HepG2 (cell line): ENCODE results near the gene PIGW. TPM values are rescaled to one million over a fixed set of nuclear protein-coding genes. Genes with fewer than 3 reads are reported as not detected.

Experiments used
- ATF3 ChIP-seq: sonication (generic); formaldehyde crosslinking; IDR thresholded peaks from 2 replicates; pipeline ENCODE4 v1.4.0; 2020; ENCODE audit warnings: missing genetic modification reagents
- BRD4 ChIP-seq: sonication (generic); formaldehyde crosslinking; IDR thresholded peaks from 2 replicates; pipeline ENCODE4 v1.4.0; 2020; ENCODE audit warnings: missing genetic modification reagents
- CSRNP1 ChIP-seq: sonication (generic); formaldehyde crosslinking; IDR thresholded peaks from 2 replicates; pipeline ENCODE4 v1.8.1; 2023; ENCODE audit warnings: mild to moderate bottlenecking, missing genetic modification reagents
- FLYWCH1 ChIP-seq: sonication (generic); formaldehyde crosslinking; IDR thresholded peaks from 2 replicates; pipeline ENCODE4 v1.8.1; 2023; ENCODE audit warnings: mild to moderate bottlenecking, missing genetic modification reagents
- FOXJ3 ChIP-seq: sonication (generic); formaldehyde crosslinking; IDR thresholded peaks from 2 replicates; pipeline ENCODE4 v1.4.0; 2020; ENCODE audit warnings: missing genetic modification reagents, mild to moderate bottlenecking, borderline replicate concordance
- FOXP1 ChIP-seq, 2 experiments: fragments of 450-650 bp in 1 of 2; IDR thresholded peaks; 2 replicates each; pipeline ENCODE4 v1.6.1; 2017 to 2018; ENCODE audit warnings: antibody characterized with exemption in 1 of 2
- GLMP ChIP-seq: sonication (generic); formaldehyde crosslinking; IDR thresholded peaks from 2 replicates; pipeline ENCODE4 v1.9.0; 2021; ENCODE audit warnings: missing genetic modification reagents, mild to moderate bottlenecking, borderline replicate concordance
- HMG20A ChIP-seq: IDR thresholded peaks from 2 replicates; pipeline ENCODE4 v1.6.1; 2016; ENCODE audit warnings: borderline replicate concordance
- HNRNPH1 ChIP-seq: fragments of 200-400 bp; formaldehyde crosslinking; optimal IDR thresholded peaks from 2 replicates; pipeline ENCODE3; 2017; ENCODE audit warnings: mild to moderate bottlenecking, low read depth, low read length
- JDP2 ChIP-seq: sonication (generic); formaldehyde crosslinking; IDR thresholded peaks from 2 replicates; pipeline ENCODE4 v1.8.1; 2022; ENCODE audit warnings: missing genetic modification reagents, borderline replicate concordance
- KDM5A ChIP-seq: fragments of 200-600 bp; sonication (generic); IDR thresholded peaks from 2 replicates; pipeline ENCODE4 v1.7.0; 2018; ENCODE audit warnings: antibody characterized with exemption, mild to moderate bottlenecking, low read length, borderline replicate concordance
- MEIS2 ChIP-seq: sonication (generic); formaldehyde crosslinking; IDR thresholded peaks from 2 replicates; pipeline ENCODE4 v1.9.0; 2021; ENCODE audit warnings: mild to moderate bottlenecking, missing genetic modification reagents
- MIXL1 ChIP-seq: IDR thresholded peaks from 2 replicates; pipeline ENCODE4 v1.6.1; 2016
- MTERF4 ChIP-seq: sonication (generic); formaldehyde crosslinking; IDR thresholded peaks from 2 replicates; pipeline ENCODE4 v1.8.0; 2023; ENCODE audit warnings: mild to moderate bottlenecking, missing genetic modification reagents
- POLR2AphosphoS2 ChIP-seq: IDR thresholded peaks from 2 replicates; pipeline ENCODE4 v1.6.1; 2011; ENCODE audit warnings: low read depth, low read length, improper control_type of control experiment
- SAP130 ChIP-seq: IDR thresholded peaks from 2 replicates; pipeline ENCODE4 v1.6.1; 2016; ENCODE audit warnings: low read depth
- SETDB1 ChIP-seq: sonication (generic); formaldehyde crosslinking; IDR thresholded peaks from 2 replicates; pipeline ENCODE4 v1.5.1; 2020; ENCODE audit warnings: missing genetic modification reagents, mild to moderate bottlenecking, borderline replicate concordance
- SP4 ChIP-seq: sonication (generic); formaldehyde crosslinking; IDR thresholded peaks from 2 replicates; pipeline ENCODE4 v1.8.1; 2023; ENCODE audit warnings: mild to moderate bottlenecking, missing genetic modification reagents
- ZBTB8A ChIP-seq: sonication (generic); formaldehyde crosslinking; IDR thresholded peaks from 2 replicates; pipeline ENCODE4 v1.4.0; 2020; ENCODE audit warnings: mild to moderate bottlenecking, low read depth, missing genetic modification reagents, borderline replicate concordance
- ZC3H13 ChIP-seq: sonication (generic); formaldehyde crosslinking; IDR thresholded peaks from 2 replicates; pipeline ENCODE4 v1.8.1; 2023; ENCODE audit warnings: mild to moderate bottlenecking, missing genetic modification reagents, moderate library complexity
- ZFP82 ChIP-seq: sonication (generic); formaldehyde crosslinking; IDR thresholded peaks from 2 replicates; pipeline ENCODE4 v1.5.1; 2020; ENCODE audit warnings: mild to moderate bottlenecking, missing genetic modification reagents, borderline replicate concordance
- ZNF562 ChIP-seq: sonication (generic); formaldehyde crosslinking; IDR thresholded peaks from 2 replicates; pipeline ENCODE4 v1.8.0; 2022; ENCODE audit warnings: missing genetic modification reagents, borderline replicate concordance
- ZNF569 ChIP-seq: sonication (generic); formaldehyde crosslinking; IDR thresholded peaks from 2 replicates; pipeline ENCODE4 v1.5.0; 2020; ENCODE audit warnings: mild to moderate bottlenecking, missing genetic modification reagents, moderate library complexity, borderline replicate concordance
- ZNF746 ChIP-seq: sonication (generic); formaldehyde crosslinking; IDR thresholded peaks from 2 replicates; pipeline ENCODE4 v1.8.0; 2022; ENCODE audit warnings: mild to moderate bottlenecking, missing genetic modification reagents
- ZNF879 ChIP-seq: sonication (generic); formaldehyde crosslinking; IDR thresholded peaks from 2 replicates; pipeline ENCODE4 v1.8.1; 2023; ENCODE audit warnings: missing genetic modification reagents
- polyA plus RNA-seq, 8 experiments: library from polyadenylated mRNA; depleted of rRNA in 3 of 8; stranded (reverse) in 7 of 8; unstranded in 1 of 8; fragments of >200 nt; fragmentation: Illumina TruSeq in 4 of 8; extraction: Trizol in 4 of 8; gene quantifications; 2 replicates each; pipeline versions ENCODE4 v1.2.1 to v1.2.3, GENCODE V29; 2011 to 2016; ENCODE audit warnings: low read depth in 4 of 8, missing spikeins in 1 of 8, mixed read lengths in 1 of 8; ENCODE audit not compliant: insufficient read depth in 1 of 8
- total RNA-seq, 5 experiments: library from RNA; depleted of rRNA; stranded (reverse); fragments of >200 nt; fragmentation: Illumina TruSeq; extraction: Trizol; gene quantifications; 2 replicates each; pipeline ENCODE4 v1.2.3, GENCODE V29; 2016; ENCODE audit warnings: low read depth in 1 of 5

The PIGW gene
- total and polyA plus RNA-seq, 2 of the 13 experiments (the other 11 are each of a cell fraction or from before 2014, with no cell fraction given), result 9.0 to 24.0 TPM

GRCh38 chr17:36533935-36534839, 600 bp upstream of the PIGW start (continued):
- TF ChIP-seq CSRNP1 (CRISPR knock-in tag), result peak; percentile 36
- TF ChIP-seq POLR2AphosphoS2, result no peak; the same call in 1 of the 2 replicates
- no peak for TF ChIP-seq SETDB1 (CRISPR knock-in tag)
- no peak for TF ChIP-seq GLMP
- TF ChIP-seq ZNF562 (CRISPR knock-in tag), result no peak
- TF ChIP-seq ZBTB8A (CRISPR knock-in tag), result no peak
- no peak for TF ChIP-seq MIXL1 (CRISPR knock-in tag)
- TF ChIP-seq JDP2 (CRISPR knock-in tag), result no peak
- TF ChIP-seq ZC3H13, result peak; percentile 54; the same call in 1 of the 2 replicates
- no peak for TF ChIP-seq HNRNPH1
- no peak for TF ChIP-seq ZNF746 (CRISPR knock-in tag)
- no peak for TF ChIP-seq MEIS2
- no peak for TF ChIP-seq ATF3 (CRISPR knock-in tag)
- 0 out of 2 replicates have a peak, but pooled peaks have one; percentile 8 for TF ChIP-seq SP4 (CRISPR knock-in tag)
- TF ChIP-seq FOXJ3 (CRISPR knock-in tag), result no peak
- TF ChIP-seq ZNF879 (CRISPR knock-in tag), result no peak; the same call in 1 of the 2 replicates
- TF ChIP-seq ZNF569 (CRISPR knock-in tag), result no peak
- no peak for TF ChIP-seq HMG20A (CRISPR knock-in tag)
- no peak for TF ChIP-seq MTERF4 (CRISPR knock-in tag)
- no peak; the same call in 1 of the 2 replicates for TF ChIP-seq BRD4 (CRISPR knock-in tag)
- TF ChIP-seq ZFP82, result no peak
- TF ChIP-seq FLYWCH1, result no peak
- no peak; the same call in 1 of the 2 replicates for TF ChIP-seq SAP130 (CRISPR knock-in tag)
- TF ChIP-seq KDM5A, result no peak
- TF ChIP-seq FOXP1 (IDR thresholded peaks at IDR 0.05), result no peak
- TF ChIP-seq FOXP1 (CRISPR knock-in tag; IDR thresholded peaks at IDR 0.05), result no peak
